SW480 (cell line): ENCODE measurements around the gene LRRC56.

Experiments
- DNase-seq: peaks from one replicate; pipeline ENCODE4 v3.0.0-alpha.2; 2016; ENCODE audit warnings: low spot score

LRRC56 gene

GRCh38 chr11:536841-537621 is at the start of gene LRRC56:
TSS of gene LRRC56 (plus strand) at chr11:537527. CDS start at chr11:540685, 3,158 bp downstream.
- peak; percentile 93 for DNase-seq

GRCh38 chr11:487571-488021 is 49.7 kb upstream of the LRRC56 start:
- DNase-seq, result no peak

GRCh38 chr11:488062-488461 is 49.3 kb upstream of the LRRC56 start:
- DNase-seq, result no peak

GRCh38 chr11:488579-488978 is 48.7 kb upstream of the LRRC56 start:
- DNase-seq, result no peak

- DNase-seq, result no peak
These were observed 48.3 kb upstream of the LRRC56 start for GRCh38 chr11:488992-489391.

GRCh38 chr11:489610-490185 is 47.6 kb upstream of the LRRC56 start:
- no peak for DNase-seq

- no peak for DNase-seq
These were observed 47.0 kb upstream of the LRRC56 start for GRCh38 chr11:490186-490929.

GRCh38 chr11:490930-491260 is 46.4 kb upstream of the LRRC56 start:
- no peak for DNase-seq

GRCh38 chr11:491358-491757 is 46.0 kb upstream of the LRRC56 start:
- no peak for DNase-seq

GRCh38 chr11:492427-493226 is 44.7 kb upstream of the LRRC56 start:
- DNase-seq, result no peak

GRCh38 chr11:494761-495536 is 42.4 kb upstream of the LRRC56 start:
- no peak for DNase-seq

GRCh38 chr11:495537-495931 is 41.8 kb upstream of the LRRC56 start:
- DNase-seq, result no peak

GRCh38 chr11:496834-497564 is 40.3 kb upstream of the LRRC56 start:
- DNase-seq, result peak; percentile 15

- no peak for DNase-seq
These were observed 39.6 kb upstream of the LRRC56 start for GRCh38 chr11:497565-498296.

GRCh38 chr11:498297-499181 is 38.8 kb upstream of the LRRC56 start:
- DNase-seq, result no peak

- DNase-seq, result no peak
These were observed 37.9 kb upstream of the LRRC56 start for GRCh38 chr11:499201-500076.

GRCh38 chr11:501001-501682 is 36.2 kb upstream of the LRRC56 start:
- DNase-seq, result no peak
